HG02840 (cell line): ENCODE data around the gene ASB7.
"Not testable (repeated sequence)": the region's sequence is repeated elsewhere in the genome, so short reads cannot be mapped to it uniquely, and the experiment has no call there.

ENCODE experiments used
- ATAC-seq: cut with Tn5 transposase; IDR thresholded peaks from one replicate; pipeline ENCODE4 v1.9.1; 2021; ENCODE audit warnings: mild to moderate bottlenecking, moderate library complexity, moderate number of reproducible peaks; ENCODE audit not compliant: unreplicated experiment, low FRiP score

Gene ASB7

GRCh38 chr15:100602064-100602822 lies at the start of gene ASB7, which contains the start of gene LINS1:
Gene ASB7, plus strand, starts transcription at chr15:100602589. Its CDS starts 9,628 bp downstream, at chr15:100612217.
Gene LINS1, minus strand, starts transcription at chr15:100602184. Its CDS starts 21,342 bp downstream, at chr15:100580842.
- peak; percentile 93 for ATAC-seq

- ATAC-seq: no peak
Observed at GRCh38 chr15:100553468-100553867, 48.9 kb upstream of the ASB7 start.

- no peak for ATAC-seq
Observed at GRCh38 chr15:100558771-100559254, 43.6 kb upstream of the ASB7 start.

- ATAC-seq: no peak
Observed at GRCh38 chr15:100559330-100559729, 43.1 kb upstream of the ASB7 start.

- no peak for ATAC-seq
Observed at GRCh38 chr15:100560323-100560722, 42.1 kb upstream of the ASB7 start.

- no peak for ATAC-seq
Observed at GRCh38 chr15:100565591-100565990, 36.8 kb upstream of the ASB7 start.

GRCh38 chr15:100566850-100567628 lies 35.4 kb upstream of the ASB7 start:
- ATAC-seq: no peak

- ATAC-seq: no peak
Observed at GRCh38 chr15:100569391-100569790, 33.0 kb upstream of the ASB7 start.

GRCh38 chr15:100570275-100570674 lies 32.1 kb upstream of the ASB7 start:
- no peak for ATAC-seq

- ATAC-seq: no peak
Observed at GRCh38 chr15:100570735-100571313, 31.6 kb upstream of the ASB7 start.

GRCh38 chr15:100571592-100572167 lies 30.7 kb upstream of the ASB7 start:
- ATAC-seq: no peak

GRCh38 chr15:100572362-100572983 lies 29.9 kb upstream of the ASB7 start:
- no peak for ATAC-seq

GRCh38 chr15:100573526-100573925 lies 28.9 kb upstream of the ASB7 start:
- no peak for ATAC-seq

- no peak for ATAC-seq
Observed at GRCh38 chr15:100580414-100580813, 22.0 kb upstream of the ASB7 start.

- ATAC-seq: no peak
Observed at GRCh38 chr15:100588638-100589242, 13.6 kb upstream of the ASB7 start.

- ATAC-seq: not testable (repeated sequence)
Observed at GRCh38 chr15:100591163-100591562, 11.2 kb upstream of the ASB7 start.

- no peak for ATAC-seq
Observed at GRCh38 chr15:100591835-100592234, 10.6 kb upstream of the ASB7 start.

- ATAC-seq: no peak
Observed at GRCh38 chr15:100592898-100593297, 9.5 kb upstream of the ASB7 start.

GRCh38 chr15:100593431-100593830 lies 9.0 kb upstream of the ASB7 start:
- ATAC-seq: no peak

GRCh38 chr15:100595964-100596363 lies 6.4 kb upstream of the ASB7 start:
- ATAC-seq: no peak
